Liver (tissue), 9 donors: Measurements from ENCODE around the gene TMEM179. TPM values are rescaled to one million over a fixed set of nuclear protein-coding genes. Genes with fewer than 3 reads are reported as not detected.

Experiments
- DNase-seq: peaks from one replicate; pipeline ENCODE4 v3.0.0-alpha.2; 2017; ENCODE audit warnings: low spot score
- H3K27ac ChIP-seq, 2 donors: one replicate each; pipeline ENCODE4 v1.7.0; 2013; ENCODE audit warnings: inconsistent platforms in 2 of 2, low read length in 2 of 2, control low read depth in 1 of 2, low read depth in 1 of 2, mild to moderate bottlenecking in 1 of 2
- H3K27me3 ChIP-seq, 4 donors: one replicate each; pipeline versions ENCODE4 v1.6.1 to v1.7.0; 2013; ENCODE audit warnings: low read length in 3 of 4, inconsistent platforms in 1 of 4, mild to moderate bottlenecking in 1 of 4, moderate library complexity in 1 of 4; ENCODE audit not compliant: control insufficient read depth in 4 of 4, insufficient read depth in 4 of 4
- H3K36me3 ChIP-seq, 4 donors: one replicate each; pipeline versions ENCODE4 v1.6.1 to v1.7.0; 2013; ENCODE audit warnings: low read length in 3 of 4, mild to moderate bottlenecking in 3 of 4, low read depth in 1 of 4, moderate library complexity in 1 of 4; ENCODE audit not compliant: control insufficient read depth in 4 of 4, insufficient read depth in 3 of 4
- H3K4me1 ChIP-seq, 4 donors: one replicate each; pipeline versions ENCODE4 v1.6.1 to v1.7.0; 2013; ENCODE audit warnings: low read length in 3 of 4, mild to moderate bottlenecking in 3 of 4, moderate library complexity in 1 of 4; ENCODE audit not compliant: control insufficient read depth in 4 of 4, insufficient read depth in 4 of 4
- H3K4me3 ChIP-seq, 3 donors: one replicate each; pipeline versions ENCODE4 v1.6.1 to v1.7.0; 2013; ENCODE audit warnings: low read length in 3 of 3, control low read depth in 1 of 3, low read depth in 1 of 3, mild to moderate bottlenecking in 1 of 3
- H3K9ac ChIP-seq, 2 donors: one replicate each; pipeline ENCODE4 v1.7.0; 2013; ENCODE audit warnings: low read length in 2 of 2, mild to moderate bottlenecking in 2 of 2, moderate library complexity in 2 of 2, control low read depth in 1 of 2, low read depth in 1 of 2
- H3K9me3 ChIP-seq, 4 donors: one replicate each; pipeline versions ENCODE4 v1.6.1 to v1.7.0; 2013; ENCODE audit warnings: low read length in 3 of 4; ENCODE audit not compliant: control insufficient read depth in 4 of 4
- EGR1 ChIP-seq, 2 donors: IDR thresholded peaks; 2 replicates each; pipeline ENCODE4 v1.6.1; 2016 to 2018; ENCODE audit warnings: antibody characterized with exemption in 2 of 2, low read depth in 2 of 2
- FOXA1 ChIP-seq: IDR thresholded peaks from 2 replicates; pipeline ENCODE4 v1.6.1; 2016; ENCODE audit warnings: antibody characterized with exemption
- FOXA2 ChIP-seq: IDR thresholded peaks from 2 replicates; pipeline ENCODE4 v1.6.1; 2016; ENCODE audit warnings: antibody characterized with exemption
- JUND ChIP-seq, 2 donors: IDR thresholded peaks; 2 replicates each; pipeline ENCODE4 v1.6.1; 2016; ENCODE audit warnings: antibody characterized with exemption in 2 of 2
- NR2F2 ChIP-seq: IDR thresholded peaks from 2 replicates; pipeline ENCODE4 v1.6.1; 2016; ENCODE audit warnings: antibody characterized with exemption
- RXRA ChIP-seq, 2 donors: IDR thresholded peaks; 2 replicates each; pipeline ENCODE4 v1.6.1; 2017 to 2018; ENCODE audit warnings: antibody characterized with exemption in 2 of 2, mild to moderate bottlenecking in 1 of 2
- YY1 ChIP-seq: IDR thresholded peaks from 2 replicates; pipeline ENCODE4 v1.6.1; 2016; ENCODE audit warnings: antibody characterized with exemption, mild to moderate bottlenecking
- WGBS: extraction: QIAGEN DNeasy Blood & Tissue Kit; methylation state at CpG from one replicate; pipeline ENCODE4 v1.1.7; 2013; 5-methylcytosine and 5-hydroxymethylcytosine counted together
- polyA plus RNA-seq, 2 donors: library from polyadenylated mRNA; stranded (reverse) in 1 of 2; unstranded in 1 of 2; fragments of 200-250 nt in 1 of 2; fragments of >200 nt in 1 of 2; fragmentation: Nextera tagmentation in 1 of 2; extraction: Ambion mirVana in 1 of 2; gene quantifications; one replicate each; pipeline versions ENCODE4 v1.2.1 to v1.2.3, GENCODE V29; 2013 to 2015
- total RNA-seq, 2 donors: library from RNA; depleted of rRNA; stranded (reverse); fragments of >200 nt; gene quantifications; one replicate each; pipeline ENCODE4 v1.2.3, GENCODE V29; 2014
- TF ChIP-seq, protein P1 (sequence below): fragments of 150-350 bp; IDR thresholded peaks from 2 replicates; pipeline ENCODE4 v1.5.1; 2017; ENCODE audit warnings: improper control_type of control experiment, low read depth, low read length; ENCODE audit not compliant: missing input control
- TF ChIP-seq, protein P2 (sequence below): IDR thresholded peaks from 2 replicates; pipeline ENCODE4 v1.6.1; 2016; ENCODE audit warnings: antibody characterized with exemption, mild to moderate bottlenecking
- donor health status: healthy.
- donor health status: healthy.
- donor health status: healthy.
- donor health status: healthy.
- donor health status: healthy.

The TMEM179 gene
- total and polyA plus RNA-seq, 4 donors: 0.12 to 0.37 TPM; not detected in 2

DNA sequence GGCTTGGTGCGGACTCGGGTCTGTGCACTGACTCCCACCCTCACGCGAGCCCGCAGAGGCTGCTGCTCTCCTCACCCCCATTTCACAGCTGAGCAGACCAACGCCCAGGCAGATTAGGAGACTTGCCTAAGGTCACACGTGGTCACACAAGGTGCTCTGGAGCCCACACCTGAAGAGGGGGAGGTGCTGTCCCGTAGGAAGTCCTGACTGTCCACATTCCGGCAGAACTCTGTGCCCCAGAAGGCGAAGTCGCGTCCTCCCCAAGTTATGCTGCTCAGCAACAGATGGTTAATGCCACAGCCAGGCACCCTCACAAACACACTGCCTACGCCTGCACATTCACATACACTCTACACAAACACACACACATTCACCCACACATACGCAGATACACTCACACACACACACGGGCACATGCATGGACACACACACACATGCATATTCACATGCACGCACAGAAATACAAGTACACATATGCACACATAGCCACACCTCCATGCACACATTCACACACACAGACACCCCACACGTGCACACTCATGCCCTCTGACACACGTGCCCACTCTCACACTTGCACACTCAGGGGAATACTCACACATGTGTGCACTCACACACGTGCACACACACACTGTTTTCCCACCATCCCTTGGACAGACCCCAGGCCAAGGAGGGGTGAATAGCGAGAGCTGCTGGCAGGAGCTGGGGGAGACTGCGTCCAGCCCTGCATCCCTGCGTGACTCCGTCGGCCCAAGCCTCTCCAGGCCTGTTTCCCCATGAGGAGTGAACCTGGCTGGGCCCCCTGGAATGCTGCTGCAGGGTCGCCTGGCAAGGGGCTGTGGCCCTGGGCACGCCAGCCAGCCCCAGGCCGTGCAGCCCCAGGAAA is 20.9 kb downstream of the TMEM179 start:
- TF ChIP-seq, protein P1, sequence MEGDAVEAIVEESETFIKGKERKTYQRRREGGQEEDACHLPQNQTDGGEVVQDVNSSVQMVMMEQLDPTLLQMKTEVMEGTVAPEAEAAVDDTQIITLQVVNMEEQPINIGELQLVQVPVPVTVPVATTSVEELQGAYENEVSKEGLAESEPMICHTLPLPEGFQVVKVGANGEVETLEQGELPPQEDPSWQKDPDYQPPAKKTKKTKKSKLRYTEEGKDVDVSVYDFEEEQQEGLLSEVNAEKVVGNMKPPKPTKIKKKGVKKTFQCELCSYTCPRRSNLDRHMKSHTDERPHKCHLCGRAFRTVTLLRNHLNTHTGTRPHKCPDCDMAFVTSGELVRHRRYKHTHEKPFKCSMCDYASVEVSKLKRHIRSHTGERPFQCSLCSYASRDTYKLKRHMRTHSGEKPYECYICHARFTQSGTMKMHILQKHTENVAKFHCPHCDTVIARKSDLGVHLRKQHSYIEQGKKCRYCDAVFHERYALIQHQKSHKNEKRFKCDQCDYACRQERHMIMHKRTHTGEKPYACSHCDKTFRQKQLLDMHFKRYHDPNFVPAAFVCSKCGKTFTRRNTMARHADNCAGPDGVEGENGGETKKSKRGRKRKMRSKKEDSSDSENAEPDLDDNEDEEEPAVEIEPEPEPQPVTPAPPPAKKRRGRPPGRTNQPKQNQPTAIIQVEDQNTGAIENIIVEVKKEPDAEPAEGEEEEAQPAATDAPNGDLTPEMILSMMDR: no peak
- no peak for TF ChIP-seq FOXA1
- Histone ChIP-seq H3K4me1 (peaks cover 4 to 42% (median 31%) of the 10 kb centered on the region in 4 donors), H3K27me3 (no peaks in the 10 kb centered on the region), H3K4me3 (no peak overlapping the region), H3K9ac (no peak overlapping the region), H3K9me3 (no peaks in the 10 kb centered on the region), H3K36me3 (no peaks in the 10 kb centered on the region), H3K27ac (no peak overlapping the region)
- 78% methylated on average over 27 of the region's 27 CpGs for WGBS
- no peak for DNase-seq

DNA sequence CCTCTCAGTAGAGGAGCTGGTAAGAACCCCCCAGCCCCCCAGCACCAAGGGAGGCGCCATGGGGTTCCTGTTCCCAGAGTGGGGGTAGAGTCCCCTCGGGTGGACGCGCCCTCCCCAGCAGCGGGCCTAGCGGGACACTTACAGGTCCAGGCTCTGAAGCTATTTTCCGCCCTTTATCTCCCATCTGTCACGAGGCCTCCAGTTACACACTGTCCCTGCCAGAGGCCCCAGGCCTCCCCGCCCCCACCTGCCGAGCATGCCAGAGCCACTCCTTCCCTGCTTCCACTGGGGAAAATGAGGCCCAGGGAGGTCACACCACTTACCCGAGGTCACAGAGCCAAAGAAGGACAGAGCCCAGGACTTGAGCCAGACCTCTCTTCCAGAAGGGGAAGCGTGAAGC is 21.9 kb downstream of the TMEM179 start:
- Histone ChIP-seq H3K4me3 (no peak overlapping the region), H3K9ac (no peak overlapping the region), H3K4me1 (peaks cover 4 to 52% (median 40%) of the 10 kb centered on the region in 4 donors), H3K9me3 (no peaks in the 10 kb centered on the region), H3K27ac (peak overlapping the region in 1 of 2 donors; percentile 50), H3K36me3 (no peaks in the 10 kb centered on the region), H3K27me3 (no peaks in the 10 kb centered on the region)
- peak in 1 of 2 donors; percentile 25 for TF ChIP-seq RXRA (IDR thresholded peaks at IDR 0.05)
- peak; percentile 80 for TF ChIP-seq NR2F2
- TF ChIP-seq JUND (IDR thresholded peaks at IDR 0.05): no peak
- no peak for DNase-seq
- WGBS: 51% methylated on average over 12 of the region's 12 CpGs

DNA sequence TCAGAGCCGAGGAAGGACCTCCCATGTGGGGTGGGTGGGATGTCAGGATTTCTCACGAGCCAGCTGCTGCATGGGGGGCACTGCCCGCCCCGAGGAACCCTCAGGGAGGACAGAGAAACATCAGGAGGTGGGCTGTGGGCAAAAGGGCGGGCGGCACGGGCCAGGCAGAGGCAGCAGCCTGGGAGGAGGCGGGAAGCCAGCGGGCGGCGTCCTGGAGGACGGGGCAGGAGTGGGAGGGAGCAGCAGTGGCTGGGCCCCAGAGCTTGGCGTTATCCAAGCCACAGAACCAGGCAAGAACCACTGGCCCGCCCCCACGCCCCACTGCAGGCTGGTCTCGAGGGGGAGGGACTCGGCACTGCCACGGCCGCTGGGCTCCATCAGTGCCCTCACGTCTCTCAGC is 22.6 kb downstream of the TMEM179 start:
- Histone ChIP-seq H3K27ac (peak overlapping the region in 1 of 2 donors; percentile 50), H3K4me3 (no peak overlapping the region), H3K27me3 (no peaks in the 10 kb centered on the region), H3K9ac (no peak overlapping the region), H3K9me3 (no peaks in the 10 kb centered on the region), H3K36me3 (no peaks in the 10 kb centered on the region), H3K4me1 (peaks cover 5 to 57% (median 46%) of the 10 kb centered on the region in 4 donors)
- WGBS: 79% methylated on average over 20 of the region's 20 CpGs
- DNase-seq: no peak
- TF ChIP-seq FOXA2 (no peak), EGR1 (IDR thresholded peaks at IDR 0.05; ENCODE audit: low read depth in 2 of 2) (no peak), YY1 (no peak)
- TF ChIP-seq, protein P2, sequence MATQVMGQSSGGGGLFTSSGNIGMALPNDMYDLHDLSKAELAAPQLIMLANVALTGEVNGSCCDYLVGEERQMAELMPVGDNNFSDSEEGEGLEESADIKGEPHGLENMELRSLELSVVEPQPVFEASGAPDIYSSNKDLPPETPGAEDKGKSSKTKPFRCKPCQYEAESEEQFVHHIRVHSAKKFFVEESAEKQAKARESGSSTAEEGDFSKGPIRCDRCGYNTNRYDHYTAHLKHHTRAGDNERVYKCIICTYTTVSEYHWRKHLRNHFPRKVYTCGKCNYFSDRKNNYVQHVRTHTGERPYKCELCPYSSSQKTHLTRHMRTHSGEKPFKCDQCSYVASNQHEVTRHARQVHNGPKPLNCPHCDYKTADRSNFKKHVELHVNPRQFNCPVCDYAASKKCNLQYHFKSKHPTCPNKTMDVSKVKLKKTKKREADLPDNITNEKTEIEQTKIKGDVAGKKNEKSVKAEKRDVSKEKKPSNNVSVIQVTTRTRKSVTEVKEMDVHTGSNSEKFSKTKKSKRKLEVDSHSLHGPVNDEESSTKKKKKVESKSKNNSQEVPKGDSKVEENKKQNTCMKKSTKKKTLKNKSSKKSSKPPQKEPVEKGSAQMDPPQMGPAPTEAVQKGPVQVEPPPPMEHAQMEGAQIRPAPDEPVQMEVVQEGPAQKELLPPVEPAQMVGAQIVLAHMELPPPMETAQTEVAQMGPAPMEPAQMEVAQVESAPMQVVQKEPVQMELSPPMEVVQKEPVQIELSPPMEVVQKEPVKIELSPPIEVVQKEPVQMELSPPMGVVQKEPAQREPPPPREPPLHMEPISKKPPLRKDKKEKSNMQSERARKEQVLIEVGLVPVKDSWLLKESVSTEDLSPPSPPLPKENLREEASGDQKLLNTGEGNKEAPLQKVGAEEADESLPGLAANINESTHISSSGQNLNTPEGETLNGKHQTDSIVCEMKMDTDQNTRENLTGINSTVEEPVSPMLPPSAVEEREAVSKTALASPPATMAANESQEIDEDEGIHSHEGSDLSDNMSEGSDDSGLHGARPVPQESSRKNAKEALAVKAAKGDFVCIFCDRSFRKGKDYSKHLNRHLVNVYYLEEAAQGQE: no peak
